K562 (cell line): ENCODE results near the gene KCND3. TPM values are rescaled to one million over a fixed set of nuclear protein-coding genes. Genes with fewer than 3 reads are reported as not detected.

ENCODE experiments used
- ATAC-seq: fragments of 200-7000 bp; cut with Tn5 transposase; 3 replicates; pipeline ENCODE4 v1.9.1; 2020; ENCODE audit warnings: moderate library complexity
- BruUV-seq: library from RNA; stranded (reverse); fragments of 400-500 nt; replicated peaks from 2 replicates; lab custom pipeline; 2021; lab: Mats Ljungman, UMichigan
- CTCF ChIA-PET: fragments of 300-600 bp; formaldehyde crosslinking; extraction: SDS; loops from one replicate; lab custom pipeline; 2021; ENCODE audit warnings: low intra/inter-chr PET ratio; lab: Yijun Ruan, JAX
- POLR2A ChIA-PET: fragments of 300-600, 350-650 bp; sonication (Branson Sonifier 250); formaldehyde crosslinking; extraction: SDS; loops from one replicate; lab custom pipeline; 2021; ENCODE audit warnings: antibody characterized with exemption, inconsistent platforms; lab: Yijun Ruan, JAX
- DNase-seq, 4 experiments: peaks; one replicate each; pipeline versions ENCODE4 v3.0.0 to v3.0.0-alpha.2; 2011 to 2018; ENCODE audit warnings: low spot score in 3 of 4, mixed read lengths in 3 of 4; ENCODE audit errors: extremely low read depth in 1 of 4
- FAIRE-seq: peaks from 2 replicates; lab custom pipeline; 2011; peaks lifted over from hg19 to GRCh38; lab: Jason Lieb, UNC
- H2AFZ ChIP-seq: 2 replicates; pipeline ENCODE4 v1.6.0; 2011; ENCODE audit warnings: low read depth, low read length, control low read depth, inconsistent platforms
- H3K27ac ChIP-seq: fragments of 200-600 bp; 3 replicates; pipeline ENCODE4 v1.8.0; 2011; ENCODE audit warnings: low read depth, mild to moderate bottlenecking, control low read depth, inconsistent platforms, low read length, moderate library complexity, mixed read lengths; ENCODE audit errors: extremely low read depth
- H3K27me3 ChIP-seq, 2 experiments: fragments of 300-600 bp in 1 of 2; 2 replicates in 1 of 2; 3 replicates in 1 of 2; pipeline versions ENCODE4 v1.6.0 to v1.8.0; 2011; ENCODE audit warnings: inconsistent platforms in 2 of 2, low read length in 2 of 2, mild to moderate bottlenecking in 1 of 2, mixed read lengths in 1 of 2, moderate library complexity in 1 of 2; ENCODE audit not compliant: control insufficient read depth in 2 of 2, insufficient read depth in 2 of 2
- H3K36me3 ChIP-seq: fragments of 300-600 bp; 3 replicates; pipeline ENCODE4 v1.8.0; 2011; ENCODE audit warnings: mild to moderate bottlenecking, low read length, inconsistent platforms; ENCODE audit not compliant: control insufficient read depth, insufficient read depth
- H3K4me1 ChIP-seq, 2 experiments: fragments of 200-600 bp in 1 of 2; replicated peaks in 1 of 2; 2 replicates in 1 of 2; 3 replicates in 1 of 2; pipeline versions ENCODE4 v1.5.1 to v1.8.0; 2011; ENCODE audit warnings: inconsistent platforms in 2 of 2, low read length in 2 of 2, mild to moderate bottlenecking in 1 of 2, mixed read lengths in 1 of 2, moderate library complexity in 1 of 2; ENCODE audit not compliant: control insufficient read depth in 2 of 2, insufficient read depth in 2 of 2
- H3K4me2 ChIP-seq: 2 replicates; pipeline ENCODE4 v1.6.1; 2011; ENCODE audit warnings: low read length, control low read depth, inconsistent platforms, mixed read lengths; ENCODE audit not compliant: insufficient read depth
- H3K4me3 ChIP-seq: fragments of 200-600 bp; sonication (generic), shearing (Covaris generic); 2 replicates; pipeline ENCODE4 v1.5.1; 2016; ENCODE audit warnings: control low read depth, inconsistent platforms
- H3K79me2 ChIP-seq: fragments of 200-600 bp; 3 replicates; pipeline ENCODE4 v1.8.0; 2011; ENCODE audit warnings: low read length, inconsistent platforms; ENCODE audit not compliant: control insufficient read depth, insufficient read depth
- H3K9ac ChIP-seq, 2 experiments: 2 replicates each; pipeline versions ENCODE4 v1.6.0 to v1.6.1; 2011; ENCODE audit warnings: low read depth in 2 of 2, low read length in 2 of 2, control low read depth in 1 of 2, inconsistent platforms in 1 of 2, mild to moderate bottlenecking in 1 of 2, mixed read lengths in 1 of 2; ENCODE audit not compliant: insufficient read depth in 1 of 2
- H3K9me1 ChIP-seq: one replicate; pipeline ENCODE4 v1.6.0; 2011; ENCODE audit warnings: inconsistent platforms, mild to moderate bottlenecking, low read length, moderate library complexity; ENCODE audit not compliant: control insufficient read depth, insufficient read depth
- H3K9me3 ChIP-seq: replicated peaks from 2 replicates; pipeline ENCODE4 v1.5.1; 2011; ENCODE audit warnings: low read depth, low read length, inconsistent platforms; ENCODE audit not compliant: control insufficient read depth, insufficient read depth
- H4K20me1 ChIP-seq: replicated peaks from 2 replicates; pipeline ENCODE4 v1.6.1; 2011; ENCODE audit warnings: low read length, inconsistent platforms, mixed read lengths; ENCODE audit not compliant: control insufficient read depth, insufficient read depth
- ARNT ChIP-seq, 2 experiments: fragments of 450-650 bp; IDR thresholded peaks; 2 replicates each; pipeline ENCODE4 v1.6.1; 2016; ENCODE audit warnings: mild to moderate bottlenecking in 1 of 2
- BCL6 ChIP-seq: fragments of 250-450 bp; sonication (Bioruptor Pico); IDR thresholded peaks from 2 replicates; pipeline ENCODE4 v1.4.0; 2020
- CBX2 ChIP-seq: fragments of 200-600 bp; sonication (generic); IDR thresholded peaks from one replicate; pipeline ENCODE4 v1.6.1; 2012; ENCODE audit warnings: mild to moderate bottlenecking, low read length, inconsistent platforms; ENCODE audit not compliant: insufficient read depth, poor library complexity, severe bottlenecking
- HLTF ChIP-seq: fragments of 450-650 bp; IDR thresholded peaks from 2 replicates; pipeline ENCODE4 v1.6.1; 2016
- KAT8 ChIP-seq: fragments of 450-650 bp; IDR thresholded peaks from 2 replicates; pipeline ENCODE4 v1.6.1; 2016; ENCODE audit warnings: low read depth, mild to moderate bottlenecking
- MTA1 ChIP-seq: fragments of 450-650 bp; IDR thresholded peaks from 2 replicates; pipeline ENCODE4 v1.6.1; 2017; ENCODE audit warnings: borderline replicate concordance
- XRCC5 ChIP-seq: fragments of 200-400 bp; formaldehyde crosslinking; IDR thresholded peaks from 2 replicates; pipeline ENCODE4 v1.6.1; 2017; ENCODE audit warnings: low read depth, mild to moderate bottlenecking, low read length
- ZBTB17 ChIP-seq: fragments of 450-650 bp; formaldehyde crosslinking; IDR thresholded peaks from 2 replicates; pipeline ENCODE4 v1.4.0; 2020; ENCODE audit warnings: mild to moderate bottlenecking
- ZKSCAN8 ChIP-seq: fragments of 200-800 bp; sonication (Bioruptor generic); IDR thresholded peaks from 2 replicates; pipeline ENCODE4 v1.6.1; 2016; ENCODE audit warnings: missing genetic modification characterization, missing compliant biosample characterization
- ZNF282 ChIP-seq: sonication (generic); formaldehyde crosslinking; IDR thresholded peaks from 2 replicates; pipeline ENCODE4 v1.8.1; 2023; ENCODE audit warnings: missing genetic modification reagents
- ZNF655 ChIP-seq: fragments of 250-450 bp; sonication (Bioruptor Pico); IDR thresholded peaks from 2 replicates; pipeline ENCODE4 v1.5.0; 2021
- WGBS: fragments of 100-300 bp; shearing (Covaris generic); methylation state at CpG from one replicate; pipeline ENCODE4 v1.1.6; 2016; ENCODE audit warnings: low coverage, mixed read lengths; ENCODE audit not compliant: insufficient coverage; ENCODE audit errors: missing lambda C conversion rate; 5-methylcytosine and 5-hydroxymethylcytosine counted together
- in situ Hi-C: fragments of 300-500 bp; cut with MboI; formaldehyde crosslinking; loops from 4 replicates; pipeline ENCODE4 v1.15.0; 2018; ENCODE audit warnings: inconsistent platforms, mixed read lengths
- intact Hi-C: fragments of 100-400 bp; cut with micrococcal nuclease; formaldehyde crosslinking; loops from 2 replicates; pipeline ENCODE4 v1.14.2; 2022
- polyA plus RNA-seq, 8 experiments: library from polyadenylated mRNA; depleted of rRNA in 4 of 8; stranded (reverse) in 5 of 8; unstranded in 3 of 8; fragments of >200 nt; fragmentation: Nextera tagmentation in 2 of 8; fragmentation: Illumina TruSeq in 1 of 8; extraction: Ambion mirVana in 2 of 8; extraction: Trizol in 1 of 8; gene quantifications; 2 replicates each; pipeline versions ENCODE4 v1.2.1 to v1.2.3, GENCODE V29; 2011 to 2014; ENCODE audit warnings: inconsistent platforms in 1 of 8, missing spikeins in 1 of 8
- total RNA-seq, 7 experiments: library from RNA; depleted of rRNA in 6 of 7; stranded (reverse); fragments of >200 nt in 6 of 7; fragmentation: Illumina TruSeq in 2 of 7; extraction: Trizol in 2 of 7; gene quantifications; 2 replicates each; pipeline versions ENCODE4 v1.2.1 to v1.2.3, GENCODE V29; 2011 to 2021; ENCODE audit warnings: low replicate concordance in 1 of 7

The KCND3 gene
- total and polyA plus RNA-seq, 9 of the 15 experiments (the other 6 are each of a cell fraction or from before 2014, with no cell fraction given): not detected

- no TSS peak for BruUV-seq
- Histone ChIP-seq H3K4me1 (peaks cover 4 to 11% of the 10 kb centered on the region in 2 experiments), H3K4me2 (no peak overlapping the region), H4K20me1 (no peaks in the 10 kb centered on the region; the same call in none of the 2 replicates), H3K9me1 (peaks cover 2% of the 10 kb centered on the region), H3K27ac (no peak overlapping the region), H3K9me3 (no peaks in the 10 kb centered on the region), H3K9ac (no peak overlapping the region), H3K27me3 (peaks cover 39 to 69% of the 10 kb centered on the region in 2 experiments), H3K36me3 (no peaks in the 10 kb centered on the region), H2AFZ (no peak overlapping the region), H3K79me2 (no peaks in the 10 kb centered on the region), H3K4me3 (no peak overlapping the region)
- WGBS: 10% methylated on average over 7 of the region's 7 CpGs
- in situ Hi-C loops (no loop called here), intact Hi-C loops (no loop called here)
- no peak for TF ChIP-seq MTA1
- TF ChIP-seq XRCC5: no peak
- TF ChIP-seq ZKSCAN8 (CRISPR knock-in tag): 0 out of 2 replicates have a peak, but pooled peaks have one; percentile 3
- TF ChIP-seq HLTF: no peak
- ChIA-PET CTCF (no interaction called here), POLR2A (no interaction called here)
- ATAC-seq (no peak), DNase-seq (no peak), FAIRE-seq (no peak)
Observed at GRCh38 chr1:111732718-111733117, 256.8 kb downstream of the KCND3 start.

- H3K4me2 ChIP-seq: no peak overlapping the region
- no peaks in the 10 kb centered on the region for H3K9me3 ChIP-seq
- no peak overlapping the region for H3K27ac ChIP-seq
- intact Hi-C loops: no loop called here
- no peak overlapping the region for H2AFZ ChIP-seq
- WGBS: 7% methylated on average over 4 of the region's 6 CpGs
- peaks cover 32 to 68% of the 10 kb centered on the region in 2 experiments for H3K27me3 ChIP-seq
- no peak for ATAC-seq
- FAIRE-seq: no peak
- H3K9ac ChIP-seq: no peak overlapping the region
- no peaks in the 10 kb centered on the region for H3K79me2 ChIP-seq
- H3K36me3 ChIP-seq: no peaks in the 10 kb centered on the region
- no peak overlapping the region for H3K4me3 ChIP-seq
- in situ Hi-C loops: no loop called here
- BruUV-seq: no TSS peak
- DNase-seq: no peak
- TF ChIP-seq KAT8 (no peak), ZBTB17 (CRISPR knock-in tag) (no peak), CBX2 (no peak), BCL6 (no peak), ZNF655 (CRISPR knock-in tag) (no peak), ZNF282 (no peak), ARNT (IDR thresholded peaks at IDR 0.05) (no peak)
- H3K4me1 ChIP-seq: peaks cover 4 to 11% of the 10 kb centered on the region in 2 experiments
- CTCF ChIA-PET: no interaction called here
- H4K20me1 ChIP-seq: no peaks in the 10 kb centered on the region; the same call in 1 of the 2 replicates
- H3K9me1 ChIP-seq: peaks cover 2% of the 10 kb centered on the region
- POLR2A ChIA-PET: no interaction called here
Observed at GRCh38 chr1:111731956-111732355, 257.5 kb downstream of the KCND3 start.
